Hepatocyte (in vitro differentiated cells): Measurements from ENCODE around the gene CALML5.

Experiments used
- CTCF ChIP-seq: fragments of 200-600 bp; sonication (generic); IDR thresholded peaks from 2 replicates; pipeline ENCODE4 v1.5.1; 2016; ENCODE audit warnings: antibody characterized with exemption, mild to moderate bottlenecking; ENCODE audit not compliant: poor library complexity
- EZH2 ChIP-seq: fragments of 200-600 bp; sonication (generic); IDR thresholded peaks from 2 replicates; pipeline ENCODE4 v1.6.1; 2016; ENCODE audit warnings: antibody characterized with exemption, mild to moderate bottlenecking, borderline replicate concordance

- no peak for TF ChIP-seq CTCF
- no peak for TF ChIP-seq EZH2
Measured at GRCh38 chr10:5479481-5480161, 19.7 kb downstream of the CALML5 start.
